GM18951 (cell line): ENCODE data around the gene ENTPD1.

Experiments used
- POLR2A ChIP-seq: IDR thresholded peaks from 4 replicates; pipeline ENCODE4 v1.6.1; 2011; ENCODE audit warnings: mild to moderate bottlenecking; ENCODE audit not compliant: insufficient read length, insufficient read depth; ENCODE audit errors: extremely low read depth
- in situ Hi-C: fragments of 300-500 bp; cut with MboI; formaldehyde crosslinking; loops from one replicate; pipeline ENCODE4 v1.12.0; 2022; ENCODE audit warnings: low sequenced_read_pairs, mixed read lengths, inconsistent platforms; ENCODE audit not compliant: unreplicated experiment

ENTPD1 gene

DNA sequence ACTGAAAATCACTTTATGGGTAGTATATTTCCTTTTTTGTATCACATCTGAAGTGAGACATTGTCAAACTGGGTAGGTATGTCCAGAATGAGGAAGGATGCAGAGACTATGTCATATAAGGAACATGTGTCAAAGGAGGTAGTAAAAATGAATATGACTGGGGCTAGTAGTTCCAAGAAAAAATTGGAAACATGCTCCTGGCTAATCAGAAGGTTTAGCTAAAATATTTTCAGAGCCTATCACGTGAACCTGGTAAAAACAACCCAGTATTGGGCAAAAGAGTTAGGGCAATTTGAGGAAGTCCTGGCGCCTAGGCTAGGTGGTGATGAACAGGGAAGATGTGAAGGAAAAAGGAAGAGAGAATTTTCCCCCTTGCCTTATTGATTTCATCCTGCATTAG is 26.4 kb downstream of the ENTPD1 start:
- no peak for TF ChIP-seq POLR2A

GRCh38 chr10:95783741-95784140 is 27.8 kb downstream of the ENTPD1 start:
- no peak for TF ChIP-seq POLR2A
- in situ Hi-C loops: no loop called here

More for the DNA sequence above, 26.4 kb downstream of the ENTPD1 start:
- in situ Hi-C loops: no loop called here

- TF ChIP-seq POLR2A: no peak
- in situ Hi-C loops: no loop called here
Measured at GRCh38 chr10:95784279-95784913, 28.4 kb downstream of the ENTPD1 start.

DNA sequence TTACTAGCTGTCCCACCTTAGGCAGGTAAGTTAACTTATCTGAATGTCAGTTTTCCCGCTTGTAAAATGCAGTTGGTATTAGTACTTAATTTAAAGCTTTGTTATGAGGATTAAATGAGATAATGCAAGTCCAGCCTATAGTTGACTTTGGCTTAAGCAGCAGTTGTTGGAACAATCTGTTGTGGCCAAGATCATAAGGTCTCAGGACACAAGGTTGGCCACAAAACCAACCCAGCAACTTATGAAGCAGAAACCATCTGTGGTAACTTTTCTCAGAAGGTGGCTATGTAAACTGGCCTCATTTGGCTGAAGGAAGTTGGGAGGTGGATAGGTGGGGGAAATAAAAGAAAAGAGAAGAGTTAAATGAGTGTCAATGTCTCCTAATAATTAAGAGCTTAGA is 29.4 kb downstream of the ENTPD1 start:
- no peak for TF ChIP-seq POLR2A
- in situ Hi-C loops: no loop called here

GRCh38 chr10:95785942-95786669 is 30.1 kb downstream of the ENTPD1 start:
- peak; percentile 16 for TF ChIP-seq POLR2A
- in situ Hi-C loops: no loop called here

DNA sequence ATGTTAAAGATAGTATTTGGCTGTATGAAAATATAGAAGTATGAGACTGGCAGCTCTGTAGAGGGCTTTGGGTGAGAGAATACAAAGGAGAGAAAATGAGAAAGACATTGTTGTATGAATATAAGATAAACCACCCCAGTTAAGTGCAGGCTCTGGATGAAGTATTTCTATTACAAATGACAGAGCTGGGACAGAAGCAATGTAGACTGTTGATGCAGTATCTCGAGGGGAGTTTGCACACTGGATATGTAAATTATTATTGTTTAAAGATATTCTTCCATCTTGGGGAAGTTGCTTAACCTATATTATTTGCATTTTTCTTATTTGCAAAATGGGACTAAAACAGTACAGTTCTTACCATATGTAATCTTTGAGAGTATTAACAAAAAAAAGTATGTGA is 31.5 kb downstream of the ENTPD1 start:
- in situ Hi-C loops: no loop called here

GRCh38 chr10:95788830-95789229 is 32.9 kb downstream of the ENTPD1 start:
- in situ Hi-C loops: no loop called here
- TF ChIP-seq POLR2A: no peak

More for the DNA sequence above, 31.5 kb downstream of the ENTPD1 start:
- no peak for TF ChIP-seq POLR2A

DNA sequence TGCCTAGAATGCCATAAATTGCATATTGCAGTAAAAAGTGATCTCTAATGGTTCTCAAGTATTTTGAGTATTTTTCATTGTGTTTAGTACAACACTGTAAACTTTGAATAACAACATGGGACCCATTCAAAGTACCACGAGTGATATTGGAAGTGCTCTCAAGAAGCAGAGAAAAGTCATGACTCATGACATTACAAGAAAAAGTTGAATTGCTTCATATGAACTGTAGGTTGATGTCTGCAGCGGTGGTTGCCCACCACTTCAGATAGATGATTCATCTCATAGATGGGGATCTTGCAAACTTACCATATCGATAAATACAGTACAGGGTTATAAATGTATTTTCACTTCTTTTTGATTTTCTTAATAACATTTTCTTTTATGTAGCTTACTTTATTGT is 33.9 kb downstream of the ENTPD1 start:
- in situ Hi-C loops: no loop called here
- no peak for TF ChIP-seq POLR2A

- in situ Hi-C loops: no loop called here
- no peak for TF ChIP-seq POLR2A
Measured at GRCh38 chr10:95790982-95791381, 35.0 kb downstream of the ENTPD1 start.

DNA sequence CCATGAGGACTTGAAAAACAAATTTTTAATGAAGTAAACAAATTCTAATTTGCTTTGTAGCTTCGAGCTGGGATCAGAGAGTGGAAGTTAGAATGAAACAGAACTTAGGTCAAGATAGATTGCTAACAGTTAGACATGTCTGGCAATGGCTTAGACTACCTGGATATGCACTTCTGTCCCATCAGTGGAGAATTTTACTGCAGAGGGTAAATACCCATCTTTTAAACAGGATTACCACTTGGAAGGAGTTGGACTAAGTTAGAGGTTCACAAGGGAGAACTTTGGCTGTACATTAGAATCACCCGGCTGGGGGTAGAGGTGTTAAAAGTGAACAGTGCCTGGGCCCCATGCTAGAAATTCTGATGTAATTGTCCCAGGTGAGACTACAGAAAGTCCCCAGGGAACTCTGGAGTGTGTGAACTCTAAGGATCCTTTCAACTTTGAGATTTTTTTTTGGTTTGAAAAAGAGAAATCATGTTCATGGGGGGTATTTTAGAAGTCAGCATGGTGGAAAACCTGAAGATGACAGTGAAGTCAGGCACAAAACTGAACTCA is 35.5 kb downstream of the ENTPD1 start:
- TF ChIP-seq POLR2A: peak; percentile 9
- in situ Hi-C loops: no loop called here

GRCh38 chr10:95792211-95792780 is 36.3 kb downstream of the ENTPD1 start:
- TF ChIP-seq POLR2A: no peak
- in situ Hi-C loops: no loop called here

DNA sequence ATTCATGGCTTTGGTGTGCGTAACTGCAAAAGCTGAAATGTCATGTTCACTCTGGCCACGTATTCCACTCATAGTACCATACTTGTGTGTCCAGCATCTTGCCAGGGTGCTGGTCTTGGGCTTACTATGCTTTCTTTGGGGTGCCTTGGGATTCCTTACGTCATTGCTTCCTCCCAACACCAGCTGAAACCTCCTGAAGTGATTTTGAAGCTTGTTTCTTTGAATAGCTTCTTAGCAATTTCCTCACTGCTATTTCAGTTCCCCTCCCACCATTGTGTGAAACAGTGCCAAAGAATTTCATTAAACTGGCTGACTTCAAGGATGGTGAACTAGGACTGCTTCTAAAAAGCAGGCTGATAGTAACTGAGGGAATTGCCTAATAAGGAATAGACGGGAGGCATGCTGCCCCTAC is 36.9 kb downstream of the ENTPD1 start:
- TF ChIP-seq POLR2A: no peak
- in situ Hi-C loops: no loop called here

DNA sequence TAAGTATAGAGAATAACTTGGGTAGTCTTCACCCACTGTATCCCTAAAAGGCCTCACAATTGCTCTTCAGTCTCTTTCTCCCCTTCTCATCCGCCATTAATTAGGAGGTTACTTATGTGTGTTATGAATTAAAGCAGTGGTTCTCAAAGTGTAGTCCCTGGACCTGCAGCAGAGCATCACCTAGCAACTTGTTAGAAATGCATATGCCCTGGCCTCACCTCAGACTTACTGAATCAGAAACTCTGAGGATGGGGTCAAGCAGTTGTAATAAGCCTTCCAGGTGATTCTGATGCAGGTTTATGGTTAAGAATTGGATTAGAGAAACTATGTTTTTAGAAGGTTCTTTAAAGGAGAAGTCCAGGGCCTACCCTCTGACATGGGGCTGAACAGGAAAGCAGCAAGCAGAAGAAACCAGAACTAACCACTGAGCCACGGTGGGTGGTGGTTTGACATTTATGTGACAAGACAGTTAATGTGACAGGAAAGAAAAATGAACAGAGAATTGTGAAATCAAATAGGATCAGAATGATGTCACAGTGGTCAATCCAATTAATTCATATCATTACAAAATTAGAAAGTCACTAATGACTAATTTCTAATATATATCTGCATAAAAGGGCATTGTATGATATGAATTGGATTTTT is 37.6 kb downstream of the ENTPD1 start:
- in situ Hi-C loops: no loop called here
- TF ChIP-seq POLR2A: no peak
